Left colon (tissue), 2 donors: Measurements from ENCODE around the gene EVA1B. TPM values are rescaled to one million over a fixed set of nuclear protein-coding genes. Genes with fewer than 3 reads are reported as not detected.
A peak's percentile ranks its signal among the peaks of the same experiment; 100 is the strongest.

Experiments
- ATAC-seq: fragments of 200-7000 bp; cut with Tn5 transposase; one replicate; pipeline ENCODE4 v1.9.1; 2020; ENCODE audit warnings: mild to moderate bottlenecking, moderate library complexity
- DNase-seq, 2 donors: peaks; one replicate each; pipeline ENCODE4 v3.0.0-alpha.2; 2020
- intact Hi-C, 2 donors: fragments of 100-400 bp; cut with DNase I in 1 of 2; cut with micrococcal nuclease in 1 of 2; formaldehyde crosslinking; loops; one replicate each; pipeline versions ENCODE4 v1.11.2 to v1.14.0; 2022; cut with DNase I, micrococcal nuclease
- total RNA-seq, 2 donors: library from RNA; stranded (reverse); fragmentation: NEBNext Ultra II Directional; extraction: Animal tissue kit (Norgen Biotek cat#: 25700); gene quantifications; one replicate each; pipeline ENCODE4 v1.2.1, GENCODE V29; 2021
- donor health status: DM: no; HTN: no; CAD: no.
- donor health status: DM: yes; HTN: yes; CAD: no.

Gene EVA1B
- total RNA-seq, 2 donors from 2014 or later, result 2.9 to 8.9 TPM

DNA sequence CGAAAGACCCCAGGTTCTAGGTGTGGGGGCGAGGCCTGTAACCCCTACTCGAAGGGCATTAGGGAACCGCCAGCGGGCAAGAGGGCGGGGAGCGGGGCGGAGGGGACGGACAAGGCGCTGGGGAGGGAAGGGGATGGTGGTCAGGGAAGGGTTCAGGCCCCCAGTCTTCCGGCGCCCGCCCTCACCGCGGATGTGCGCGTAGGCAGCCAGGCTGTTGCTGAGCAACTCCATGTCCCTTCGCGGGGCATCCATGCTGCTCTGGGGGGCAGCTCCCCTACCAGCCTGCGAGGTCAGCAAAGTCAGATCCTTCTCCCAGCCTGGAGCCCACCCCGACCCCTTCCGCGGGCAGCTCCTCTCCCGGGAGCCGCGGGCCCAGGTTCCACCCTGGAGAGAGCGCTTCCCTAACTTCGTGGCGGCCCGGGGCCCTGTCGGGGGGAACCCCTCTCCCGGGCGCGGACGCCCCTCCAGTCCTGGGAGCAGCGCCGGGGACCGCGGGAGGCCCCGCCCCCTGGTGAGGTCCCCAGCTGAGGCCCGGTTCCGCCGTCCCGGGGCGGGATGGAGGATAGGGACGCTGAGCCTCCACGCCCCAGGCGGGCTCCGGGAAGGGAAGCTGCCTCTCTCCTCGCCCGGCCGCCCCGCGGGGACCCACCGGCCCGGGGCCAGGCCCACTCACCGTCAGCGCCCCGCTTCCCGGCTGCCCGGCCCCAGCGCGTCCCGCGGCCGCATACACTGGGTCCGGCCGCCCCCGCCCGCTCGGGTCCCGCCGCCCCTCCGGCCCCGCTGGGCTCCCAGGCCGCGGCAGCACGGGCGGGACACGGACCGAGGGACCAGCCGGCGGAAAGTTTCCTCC lies 434 bp downstream of the EVA1B start:
- intact Hi-C loops, result no loop called here
- peak; percentile 10 for ATAC-seq
- DNase-seq, result peak in 1 of 2 donors; percentile 60

DNA sequence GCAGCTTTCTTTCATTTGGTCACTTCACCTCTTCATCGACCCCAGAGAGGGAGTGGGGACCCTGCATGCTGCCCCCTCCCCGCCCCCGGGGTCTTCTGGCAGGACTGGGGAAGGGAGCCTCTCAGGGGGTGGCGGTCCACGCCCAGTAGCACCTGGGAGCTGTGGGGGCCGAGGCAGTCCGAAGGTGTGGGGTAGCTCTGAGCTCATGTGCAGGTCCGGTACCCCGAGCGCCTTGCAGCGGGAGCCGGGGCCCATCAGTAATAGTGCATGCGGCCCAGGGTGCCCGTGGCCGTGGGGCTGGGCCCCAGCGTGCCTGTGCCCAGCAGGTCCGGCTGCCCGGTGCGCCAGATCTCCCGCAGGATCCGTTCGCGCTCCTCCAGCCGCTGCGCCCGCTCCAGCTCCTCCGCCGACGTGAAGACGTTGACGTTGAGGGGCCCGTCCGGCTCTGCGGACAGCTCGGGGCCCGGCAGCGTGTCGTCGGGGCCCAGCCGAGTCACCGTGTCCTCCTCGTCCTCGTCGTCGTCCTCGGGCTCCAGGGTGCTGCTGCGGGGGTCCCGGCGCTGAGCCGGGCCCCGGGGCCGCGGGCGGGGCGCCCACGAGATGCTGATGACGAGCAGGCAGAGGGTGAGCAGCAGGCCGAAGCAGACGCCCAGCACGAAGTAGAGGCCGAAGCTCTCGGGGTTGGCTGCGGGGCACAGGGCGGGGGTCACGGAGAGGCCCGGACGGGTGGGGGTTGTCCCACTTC lies 1.2 kb downstream of the EVA1B start:
- intact Hi-C loops, result no loop called here
- no peak for ATAC-seq
- DNase-seq, result peak in 1 of 2 donors; percentile 26

DNA sequence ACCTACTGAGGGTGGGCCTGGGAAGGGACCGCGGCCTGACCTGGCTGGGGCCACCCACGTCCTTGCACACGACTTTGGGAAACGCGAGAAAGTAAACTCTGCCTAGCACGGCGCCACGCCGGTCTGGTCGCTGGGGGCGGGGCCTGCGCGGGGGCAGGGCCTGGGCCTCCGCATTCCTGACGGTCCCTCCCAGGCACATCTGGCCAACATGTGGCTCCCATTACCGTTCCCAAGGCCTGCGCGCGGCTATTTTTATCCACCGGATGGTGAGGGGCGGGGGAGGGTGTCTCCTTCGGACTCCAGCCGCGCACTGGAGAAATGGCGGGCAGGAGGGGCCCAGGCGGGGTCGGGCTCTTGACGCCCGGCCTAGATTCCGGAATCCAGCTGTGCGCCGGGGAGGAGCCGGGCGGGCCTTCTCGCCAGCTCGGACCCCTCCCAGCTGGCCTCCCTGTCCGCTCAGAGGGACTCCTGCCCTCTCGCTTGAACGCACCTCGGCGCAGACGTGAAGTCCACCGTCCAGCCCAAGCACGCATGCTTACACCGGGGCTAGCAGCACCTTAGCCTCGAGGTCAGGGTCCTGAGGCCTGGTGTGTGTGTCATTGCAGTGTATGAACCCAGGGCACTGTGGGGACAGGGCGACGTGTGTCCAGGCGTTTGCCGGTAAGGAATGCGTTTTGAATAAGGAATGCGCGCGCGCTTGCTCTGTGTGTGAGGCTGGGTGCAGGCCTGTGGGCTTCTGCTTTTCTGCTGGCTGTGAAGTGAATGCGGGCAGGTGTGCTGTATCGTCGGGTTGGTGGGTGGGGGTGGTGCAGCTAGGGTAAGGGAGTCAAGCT lies 2.1 kb downstream of the EVA1B start:
- intact Hi-C loops, result no loop called here
- DNase-seq (peak; percentile 60 to 62), ATAC-seq (peak; percentile 39)

DNA sequence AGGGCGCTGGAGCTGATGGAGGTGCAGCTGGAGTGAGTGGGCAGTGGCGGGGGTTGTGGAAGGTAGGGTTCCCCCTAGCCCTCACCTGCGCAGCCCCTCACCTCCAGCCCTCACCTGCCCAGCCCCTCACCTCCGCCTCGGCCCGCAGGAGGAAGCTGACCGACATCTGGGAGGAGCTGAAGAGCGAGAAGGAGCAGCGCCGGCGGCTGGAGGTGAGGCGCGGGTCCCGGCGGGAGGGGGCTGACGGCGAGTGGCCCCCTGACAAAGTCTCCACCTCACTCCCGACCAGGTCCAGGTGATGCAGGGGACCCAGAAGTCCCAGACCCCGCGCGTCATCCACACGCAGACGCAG lies 2.7 kb downstream of the EVA1B start:
- intact Hi-C loops, result no loop called here
- ATAC-seq, result peak; percentile 2
- peak in 1 of 2 donors; percentile 21 for DNase-seq

DNA sequence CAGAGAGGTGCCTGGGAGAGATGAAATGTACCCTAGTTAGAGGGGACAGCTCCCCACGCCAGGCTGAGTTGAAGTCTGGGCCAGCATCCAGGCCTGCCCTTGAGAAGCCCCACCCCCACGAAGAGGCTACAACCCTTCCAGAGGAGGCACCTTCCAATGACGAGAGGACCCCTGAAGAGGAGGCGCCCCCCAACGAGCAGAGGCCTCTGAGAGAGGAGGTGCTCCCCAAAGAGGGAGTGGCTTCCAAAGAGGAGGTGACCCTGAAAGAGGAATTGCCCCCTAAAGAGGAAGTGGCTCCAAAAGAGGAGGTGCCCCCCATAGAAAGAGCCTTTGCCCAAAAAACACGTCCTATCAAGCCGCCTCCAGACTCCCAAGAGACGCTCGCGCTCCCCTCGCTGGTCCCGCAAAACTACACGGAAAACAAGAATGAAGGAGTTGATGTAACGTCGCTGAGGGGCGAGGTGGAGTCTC lies 3.1 kb downstream of the EVA1B start:
- intact Hi-C loops, result no loop called here
- DNase-seq, result peak in 1 of 2 donors; percentile 20
- ATAC-seq, result no peak

DNA sequence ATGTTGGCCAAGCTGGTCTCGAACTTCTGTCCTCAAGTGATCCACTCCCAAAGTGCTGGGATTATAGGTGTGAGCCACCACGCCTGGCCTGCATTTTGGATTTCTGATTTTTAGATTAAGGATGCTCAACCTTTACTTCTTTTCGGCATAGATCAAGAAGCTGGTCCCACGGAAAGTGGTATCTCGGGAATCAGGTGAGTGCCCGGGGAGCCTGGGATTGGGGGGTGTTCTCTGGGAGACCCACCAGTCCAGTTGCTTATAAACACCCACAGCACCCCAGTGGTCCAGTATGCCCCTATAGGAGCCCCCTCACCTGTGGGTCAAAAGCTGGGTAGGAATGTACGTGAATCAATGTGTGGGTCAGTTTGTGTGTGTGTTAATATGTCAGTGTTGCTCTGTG lies 14.0 kb downstream of the EVA1B start:
- DNase-seq (no peak), ATAC-seq (no peak)
- intact Hi-C loops, result no loop called here

DNA sequence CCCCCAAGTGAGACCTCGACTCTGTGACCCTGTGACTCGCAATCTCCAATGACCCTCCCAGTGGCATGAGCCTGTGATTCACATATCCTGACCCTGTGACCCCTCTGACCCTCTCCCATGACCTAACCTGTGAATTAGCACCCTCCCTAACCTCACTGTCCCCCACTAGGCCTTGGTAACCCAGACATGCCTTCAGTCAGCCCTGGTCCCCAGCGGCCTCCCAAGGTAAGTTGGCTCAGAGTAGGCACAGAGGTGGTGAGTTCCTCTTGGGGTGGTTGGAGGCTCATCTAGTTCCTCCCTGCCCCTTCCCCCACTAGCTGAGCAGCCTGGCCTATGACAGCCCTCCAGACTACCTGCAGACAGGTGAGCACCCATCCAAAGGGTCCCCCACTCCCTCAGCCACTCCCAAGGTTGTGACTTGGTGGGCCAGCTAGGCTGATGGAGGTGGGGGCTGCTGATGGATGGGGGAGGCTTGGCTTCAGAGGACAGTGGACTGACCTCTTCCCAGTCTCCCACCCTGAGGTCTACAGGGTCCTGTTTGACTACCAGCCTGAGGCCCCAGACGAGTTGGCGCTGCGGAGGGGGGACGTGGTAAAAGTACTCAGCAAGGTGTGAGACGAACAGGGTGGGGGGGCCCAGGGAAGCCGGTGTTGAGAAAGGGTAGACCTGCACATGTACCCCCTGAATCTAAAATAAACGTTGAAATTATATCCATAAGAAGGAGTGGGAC lies 15.7 kb downstream of the EVA1B start:
- DNase-seq (peak in 1 of 2 donors; percentile 30), ATAC-seq (no peak)
- intact Hi-C loops, result no loop called here

DNA sequence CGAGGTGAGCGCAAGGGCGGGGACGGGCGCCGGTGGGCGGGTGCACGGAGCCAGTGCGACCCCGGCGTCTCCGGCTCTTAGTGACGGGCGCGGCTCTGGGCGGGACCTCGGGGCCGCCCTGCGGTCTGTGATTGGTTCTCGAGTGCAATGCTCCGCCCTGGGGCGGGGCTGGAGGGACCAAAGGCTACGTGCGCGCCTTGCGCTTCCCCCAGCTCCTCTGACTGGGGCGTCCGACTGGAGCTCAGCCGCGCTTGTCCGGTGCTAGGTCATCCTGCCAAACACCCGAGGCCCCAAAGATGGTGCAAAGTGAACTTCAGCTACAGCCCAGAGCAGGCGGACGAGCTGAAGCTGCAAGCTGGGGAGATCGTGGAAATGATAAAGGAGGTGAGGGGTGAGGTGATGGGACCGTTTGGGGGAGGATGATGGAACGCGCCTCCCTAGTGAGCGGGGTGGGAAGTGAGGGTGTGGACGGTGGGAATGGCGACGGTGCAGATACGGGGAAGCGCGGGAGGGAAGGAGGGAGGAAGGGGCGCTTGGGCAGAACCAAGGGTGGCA lies 16.5 kb downstream of the EVA1B start:
- ATAC-seq, result peak; percentile 88
- peak; percentile 94 to 97 for DNase-seq
- intact Hi-C loops, result no loop called here

DNA sequence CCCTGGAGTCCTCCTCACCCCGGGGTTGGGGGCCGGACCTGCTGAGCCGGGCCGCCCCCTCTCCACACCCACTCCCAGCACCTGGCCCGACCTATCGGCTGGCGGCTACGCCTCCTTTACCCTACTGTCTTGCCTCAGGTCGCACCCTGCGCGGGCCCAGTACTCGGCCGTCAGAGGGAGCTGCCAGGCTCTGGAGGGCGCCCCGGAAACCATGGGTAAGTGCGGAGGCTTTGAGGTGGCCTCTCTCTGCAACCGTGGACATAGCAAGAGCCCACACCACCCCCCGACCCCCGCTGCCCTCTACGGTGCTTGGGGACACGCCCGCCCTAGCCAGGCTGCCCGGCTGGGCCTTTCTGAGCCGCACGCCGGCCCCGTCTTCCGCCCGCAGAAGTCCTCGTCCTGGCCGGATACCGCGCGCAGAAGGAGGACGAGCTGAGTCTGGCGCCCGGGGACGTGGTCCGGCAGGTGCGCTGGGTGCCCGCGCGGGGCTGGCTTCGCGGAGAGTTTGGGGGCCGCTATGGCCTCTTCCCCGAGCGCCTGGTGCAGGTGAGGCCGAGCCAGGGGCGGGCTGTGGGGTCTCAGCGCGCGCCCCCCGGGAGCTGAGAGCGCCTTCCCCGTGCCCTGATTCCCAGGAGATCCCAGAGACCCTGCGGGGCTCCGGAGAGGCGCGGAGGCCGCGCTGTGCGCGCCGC lies 17.1 kb downstream of the EVA1B start, which contains the start of gene SH3D21:
SH3D21 (plus strand) TSS at position 159 of the 692 bp plus-strand sequence; CDS start at position 212, 53 bp downstream.
- ATAC-seq, result peak; percentile 80
- intact Hi-C loops, result no loop called here
- peak; percentile 83 to 84 for DNase-seq

DNA sequence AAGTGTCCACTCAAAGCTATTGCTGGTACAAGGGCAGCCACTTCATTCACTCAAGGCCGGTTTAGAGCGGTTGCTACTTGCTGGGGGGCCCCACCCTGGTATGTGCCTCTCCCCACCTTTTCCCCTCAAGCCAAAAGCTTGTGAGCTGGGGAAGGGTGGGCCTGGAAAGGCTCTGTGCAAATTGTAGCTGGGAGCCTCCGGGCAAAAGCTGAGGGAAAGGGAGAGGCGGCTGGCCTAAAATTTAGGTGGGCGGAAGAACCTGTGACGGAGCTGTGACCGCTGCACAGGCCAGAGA lies 17.6 kb downstream of the EVA1B start:
- ATAC-seq (peak; percentile 3), DNase-seq (no peak)
- intact Hi-C loops, result no loop called here

DNA sequence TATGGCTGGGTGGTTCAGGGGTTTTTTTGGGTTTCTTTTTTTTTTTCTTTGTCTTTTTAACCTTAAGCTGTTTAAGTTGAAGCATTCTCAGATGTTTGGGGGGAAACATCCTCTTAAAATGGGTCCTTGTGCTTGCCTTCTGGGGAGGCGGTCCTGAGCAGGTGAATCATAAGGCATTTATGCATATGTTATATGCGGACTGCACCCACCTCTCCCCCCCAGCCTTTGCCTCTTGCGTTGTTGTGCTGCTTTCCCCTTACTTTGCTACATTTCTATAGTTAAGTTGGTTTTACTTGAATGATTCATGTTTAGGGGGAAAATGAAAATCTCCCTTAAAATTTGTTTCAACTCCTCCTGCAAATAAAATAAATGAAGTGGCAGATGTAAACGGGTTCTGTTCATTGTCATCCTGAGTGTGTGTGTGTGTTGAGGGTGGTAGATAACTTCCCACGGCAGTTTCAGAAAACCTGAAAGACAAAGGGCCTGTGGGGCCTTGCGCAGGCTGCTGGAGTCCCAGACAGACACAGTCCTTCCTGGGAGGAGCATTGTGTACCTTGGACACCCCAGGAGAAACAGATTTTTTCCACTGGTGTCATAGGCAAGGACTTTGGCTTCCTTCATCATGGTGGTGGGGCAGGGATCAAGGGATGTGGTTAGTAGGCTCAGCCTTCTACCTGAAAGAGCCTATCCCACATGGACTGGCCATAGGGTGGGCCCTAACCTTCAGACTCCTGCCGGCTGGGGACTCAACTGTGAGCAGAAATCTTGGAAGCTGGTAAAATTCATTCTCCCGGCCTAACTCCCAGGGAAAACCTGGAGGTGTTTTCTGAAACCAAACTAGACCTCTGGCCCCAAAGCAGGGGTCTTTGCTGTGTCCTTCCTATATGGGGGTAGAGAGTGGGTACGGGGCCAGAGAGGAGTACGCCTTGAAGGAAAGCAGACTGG lies 18.2 kb downstream of the EVA1B start:
- DNase-seq (peak in 1 of 2 donors; percentile 14), ATAC-seq (peak; percentile 45)
- intact Hi-C loops, result no loop called here

DNA sequence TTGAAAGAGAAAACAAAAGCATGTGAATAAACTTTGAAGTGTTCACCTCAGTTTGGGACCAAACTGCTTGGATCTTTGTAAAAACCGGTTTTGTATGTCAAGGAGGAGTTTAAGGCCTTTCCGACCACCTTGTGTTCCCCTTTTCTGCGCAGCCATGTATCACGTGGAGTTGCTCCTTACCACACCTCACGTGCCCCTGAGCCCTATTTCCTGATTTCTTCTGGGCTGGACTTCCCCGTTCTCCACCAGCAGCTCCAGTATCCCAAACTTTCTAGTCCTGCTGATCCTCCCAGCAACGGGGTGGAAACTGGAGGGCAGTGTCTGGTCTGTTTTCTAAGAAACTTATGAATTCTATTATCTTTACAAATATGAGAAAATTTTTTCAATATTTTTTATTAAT lies 18.9 kb downstream of the EVA1B start:
- ATAC-seq (no peak), DNase-seq (peak in 1 of 2 donors; percentile 22)
- intact Hi-C loops, result no loop called here

DNA sequence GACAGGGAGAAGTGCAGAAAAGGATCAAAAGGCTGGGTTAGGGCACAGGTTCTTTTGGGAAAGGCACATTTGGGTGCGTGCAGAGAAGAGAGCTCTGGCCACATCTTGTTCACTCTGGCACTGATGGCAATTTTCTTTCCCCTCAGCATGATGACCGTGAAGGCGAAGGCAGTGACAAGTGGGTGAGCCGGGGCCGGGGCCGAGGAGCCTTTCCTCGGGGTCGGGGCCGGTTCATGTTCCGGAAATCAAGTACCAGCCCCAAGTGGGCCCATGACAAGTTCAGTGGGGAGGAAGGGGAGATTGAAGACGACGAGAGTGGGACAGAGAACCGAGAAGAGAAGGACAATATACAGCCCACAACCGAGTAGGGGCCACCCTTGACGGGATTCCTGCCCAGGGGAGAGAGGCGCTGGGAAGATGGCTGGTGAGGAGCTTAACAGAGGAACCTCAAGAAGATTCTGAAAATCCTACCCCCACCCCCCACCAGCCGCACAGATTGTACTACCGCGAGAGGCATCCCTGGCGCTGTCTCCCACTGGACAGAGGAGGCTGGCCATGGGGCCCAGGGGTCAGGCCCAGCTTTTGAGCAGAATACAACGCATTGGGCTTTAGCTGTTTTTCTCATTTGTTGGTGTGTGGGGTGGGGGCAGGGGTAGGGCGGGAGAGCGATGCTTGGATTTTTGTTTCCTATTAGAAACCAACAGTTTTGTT lies 19.6 kb downstream of the EVA1B start:
- ATAC-seq, result no peak
- intact Hi-C loops, result no loop called here
- no peak for DNase-seq

DNA sequence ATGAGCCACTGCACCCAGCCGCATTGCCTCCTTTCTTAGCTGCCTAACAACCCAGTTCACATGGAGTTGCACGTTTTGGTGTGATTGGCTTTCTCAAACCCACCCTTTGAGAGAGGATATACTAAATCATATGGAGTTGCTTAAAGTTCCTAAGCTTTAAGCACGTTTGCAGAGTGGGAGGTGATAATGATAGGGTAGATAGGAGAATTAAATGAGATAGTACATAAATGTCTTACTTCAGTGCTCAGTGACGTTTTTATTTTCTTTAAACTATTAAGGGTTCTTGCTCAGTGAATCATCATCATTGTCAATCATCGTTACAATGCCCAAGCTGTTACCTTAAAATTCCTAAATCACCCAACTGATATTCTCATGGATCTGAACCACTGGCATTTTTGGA lies 20.2 kb downstream of the EVA1B start:
- DNase-seq (no peak), ATAC-seq (no peak)
- intact Hi-C loops, result no loop called here

DNA sequence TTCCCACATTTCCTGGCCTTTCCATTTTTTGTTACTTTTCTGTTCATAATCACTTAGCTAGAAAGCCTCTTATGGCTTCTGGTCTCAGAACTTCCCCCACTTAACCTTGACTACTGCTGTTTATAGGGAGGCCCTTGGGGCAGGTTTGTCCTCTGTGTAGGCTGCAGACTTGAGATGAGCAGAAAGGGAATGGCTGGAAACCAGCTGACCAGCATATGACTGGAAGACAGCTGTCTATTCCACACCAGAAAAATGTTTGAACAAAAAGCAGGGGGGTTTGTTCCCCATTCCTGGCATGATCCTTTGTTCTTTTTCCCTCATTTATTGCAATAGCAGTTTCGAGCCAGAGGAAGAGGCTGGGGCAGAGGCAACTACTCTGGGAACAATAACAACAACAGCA lies 22.2 kb downstream of the EVA1B start:
- DNase-seq (no peak), ATAC-seq (no peak)
- intact Hi-C loops, result no loop called here

DNA sequence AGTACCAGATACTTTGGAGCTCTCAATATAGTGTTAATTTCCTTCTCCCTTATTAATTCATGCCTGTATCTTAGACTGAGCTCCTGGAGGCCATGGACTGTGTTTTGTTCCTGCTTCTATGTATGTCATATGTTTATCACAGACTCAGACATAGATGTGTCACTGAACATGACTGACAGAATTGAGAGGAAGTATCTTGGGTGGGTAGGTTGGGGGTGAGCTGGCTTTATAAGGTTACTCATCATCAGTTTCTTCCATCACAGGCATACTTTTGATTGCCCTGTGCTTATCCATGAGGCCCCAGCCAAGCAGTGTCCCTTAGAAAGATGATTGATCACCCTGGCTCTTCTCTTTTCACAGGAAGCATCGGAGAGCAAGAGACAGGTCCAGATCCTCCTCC lies 22.9 kb downstream of the EVA1B start:
- intact Hi-C loops, result no loop called here
- peak; percentile 12 for ATAC-seq

More for the DNA sequence above, 22.9 kb downstream of the EVA1B start:
- no peak for DNase-seq
